ENCODE results near the gene TRAF4. TPM values are rescaled to one million over a fixed set of nuclear protein-coding genes. Genes with fewer than 3 reads are reported as not detected.
A peak's percentile ranks its signal among the peaks of the same experiment; 100 is the strongest.

The TRAF4 gene, protein sequence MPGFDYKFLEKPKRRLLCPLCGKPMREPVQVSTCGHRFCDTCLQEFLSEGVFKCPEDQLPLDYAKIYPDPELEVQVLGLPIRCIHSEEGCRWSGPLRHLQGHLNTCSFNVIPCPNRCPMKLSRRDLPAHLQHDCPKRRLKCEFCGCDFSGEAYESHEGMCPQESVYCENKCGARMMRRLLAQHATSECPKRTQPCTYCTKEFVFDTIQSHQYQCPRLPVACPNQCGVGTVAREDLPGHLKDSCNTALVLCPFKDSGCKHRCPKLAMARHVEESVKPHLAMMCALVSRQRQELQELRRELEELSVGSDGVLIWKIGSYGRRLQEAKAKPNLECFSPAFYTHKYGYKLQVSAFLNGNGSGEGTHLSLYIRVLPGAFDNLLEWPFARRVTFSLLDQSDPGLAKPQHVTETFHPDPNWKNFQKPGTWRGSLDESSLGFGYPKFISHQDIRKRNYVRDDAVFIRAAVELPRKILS
- 99.4 TPM for polyA plus RNA-seq (2012; ENCODE audit: low read depth, missing spikeins)

GRCh38 chr17:28743243-28744103 lies at the start of gene TRAF4:
TRAF4 (plus strand) TSS chr17:28744011; CDS start chr17:28744113, 102 bp downstream.
- TF ChIP-seq PAX5 (IDR thresholded peaks at IDR 0.05; ENCODE audit: insufficient read depth, low read length, severe bottlenecking) (peak; percentile 7), POLR2A (IDR thresholded peaks at IDR 0.05; ENCODE audit: low read depth, low read length) (peak; percentile 90), POU2F2 (IDR thresholded peaks at IDR 0.05; ENCODE audit: low read depth, low read length) (peak; percentile 45; the same call in 1 of the 2 replicates), TAF1 (IDR thresholded peaks at IDR 0.05; ENCODE audit: low read depth, low read length) (peak; percentile 78), SPI1 (IDR thresholded peaks at IDR 0.05; ENCODE audit: low read depth, low read length) (no peak), POLR2AphosphoS5 (IDR thresholded peaks at IDR 0.05; ENCODE audit: low read depth, low read length) (peak; percentile 85)
- DNase-seq (ENCODE audit: insufficient read length, low spot score) (peak; percentile 73), FAIRE-seq (no peak)

DNA sequence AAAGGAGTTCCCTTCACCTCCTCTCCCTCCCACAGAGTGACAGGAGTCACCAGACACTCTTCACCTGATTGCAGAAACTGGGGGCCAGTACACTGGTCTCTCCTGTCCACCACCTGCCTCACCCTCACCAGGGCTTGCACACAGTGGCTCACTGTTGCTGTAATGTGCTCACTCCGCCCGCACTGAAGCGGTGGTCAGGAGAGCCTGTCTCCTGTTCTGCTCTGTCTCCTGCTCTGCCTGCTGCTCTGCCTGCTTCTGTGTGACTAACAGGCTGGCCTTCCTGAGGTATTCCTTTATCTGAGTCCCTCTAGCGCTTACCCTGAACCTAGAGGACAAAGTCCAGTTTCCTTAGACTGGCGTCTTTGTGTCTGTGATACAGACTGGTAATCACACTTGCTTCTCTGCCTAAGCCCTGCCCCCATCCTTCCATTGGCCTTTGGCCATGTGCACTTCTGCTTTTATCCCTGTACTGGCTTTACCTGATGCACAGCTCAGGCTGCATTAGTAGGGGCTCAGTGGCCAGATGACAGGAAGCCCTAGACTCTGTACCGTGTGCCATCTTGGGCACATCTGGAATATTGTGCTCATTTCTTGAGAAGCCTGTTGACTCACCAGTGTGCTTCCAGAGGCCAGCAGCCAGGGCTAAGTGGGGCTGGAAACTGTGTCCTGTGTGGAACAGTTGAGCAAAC lies 45.4 kb upstream of the TRAF4 start:
- DNase-seq (ENCODE audit: insufficient read length, low spot score): no peak
- no peak for FAIRE-seq
- TF ChIP-seq SPI1 (IDR thresholded peaks at IDR 0.05; ENCODE audit: low read depth, low read length) (0 out of 2 replicates have a peak, but pooled peaks have one; percentile 11), POLR2AphosphoS5 (IDR thresholded peaks at IDR 0.05; ENCODE audit: low read depth, low read length) (0 out of 2 replicates have a peak, but pooled peaks have one; percentile 39), POLR2A (IDR thresholded peaks at IDR 0.05; ENCODE audit: low read depth, low read length) (no peak)

- TF ChIP-seq POU2F2 (IDR thresholded peaks at IDR 0.05; ENCODE audit: low read depth, low read length) (no peak), SPI1 (IDR thresholded peaks at IDR 0.05; ENCODE audit: low read depth, low read length) (no peak), POLR2AphosphoS5 (IDR thresholded peaks at IDR 0.05; ENCODE audit: low read depth, low read length) (no peak), TAF1 (IDR thresholded peaks at IDR 0.05; ENCODE audit: low read depth, low read length) (no peak), POLR2A (IDR thresholded peaks at IDR 0.05; ENCODE audit: low read depth, low read length) (no peak), PAX5 (IDR thresholded peaks at IDR 0.05; ENCODE audit: insufficient read depth, low read length, severe bottlenecking) (no peak)
- DNase-seq (ENCODE audit: insufficient read length, low spot score) (no peak), FAIRE-seq (no peak)
These were observed 43.5 kb upstream of the TRAF4 start for GRCh38 chr17:28700278-28700677.

- FAIRE-seq (no peak), DNase-seq (ENCODE audit: insufficient read length, low spot score) (no peak)
- TF ChIP-seq PAX5 (IDR thresholded peaks at IDR 0.05; ENCODE audit: insufficient read depth, low read length, severe bottlenecking) (no peak), POLR2AphosphoS5 (IDR thresholded peaks at IDR 0.05; ENCODE audit: low read depth, low read length) (no peak), SPI1 (IDR thresholded peaks at IDR 0.05; ENCODE audit: low read depth, low read length) (no peak), TAF1 (IDR thresholded peaks at IDR 0.05; ENCODE audit: low read depth, low read length) (no peak), POU2F2 (IDR thresholded peaks at IDR 0.05; ENCODE audit: low read depth, low read length) (no peak), POLR2A (IDR thresholded peaks at IDR 0.05; ENCODE audit: low read depth, low read length) (no peak)
These were observed 42.9 kb upstream of the TRAF4 start for GRCh38 chr17:28700830-28701492.

- TF ChIP-seq POLR2A (IDR thresholded peaks at IDR 0.05; ENCODE audit: low read depth, low read length) (no peak), POLR2AphosphoS5 (IDR thresholded peaks at IDR 0.05; ENCODE audit: low read depth, low read length) (no peak), PAX5 (IDR thresholded peaks at IDR 0.05; ENCODE audit: insufficient read depth, low read length, severe bottlenecking) (no peak), SPI1 (IDR thresholded peaks at IDR 0.05; ENCODE audit: low read depth, low read length) (no peak), POU2F2 (IDR thresholded peaks at IDR 0.05; ENCODE audit: low read depth, low read length) (no peak), TAF1 (IDR thresholded peaks at IDR 0.05; ENCODE audit: low read depth, low read length) (no peak)
- FAIRE-seq (no peak), DNase-seq (ENCODE audit: insufficient read length, low spot score) (no peak)
These were observed 41.6 kb upstream of the TRAF4 start for GRCh38 chr17:28702026-28702751.

DNA sequence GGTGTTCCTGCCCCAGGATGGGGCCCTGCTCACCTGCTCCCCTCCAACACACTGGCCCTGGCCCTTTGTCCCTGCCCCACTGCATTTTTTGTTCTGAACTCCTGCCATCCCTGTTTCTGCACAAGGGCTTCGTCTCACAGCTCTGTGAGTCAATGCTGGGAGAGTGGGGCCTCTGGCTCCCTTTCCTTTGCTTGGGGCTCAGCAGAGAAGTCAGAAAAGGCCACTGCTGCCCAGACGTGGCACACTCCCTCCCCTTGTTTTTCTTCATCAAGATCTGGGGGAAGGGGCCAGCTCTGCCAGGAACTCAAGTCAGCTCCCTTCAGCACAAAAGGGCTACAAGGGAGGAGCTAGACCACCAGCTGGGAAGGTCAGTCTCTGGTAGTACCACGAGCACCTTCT lies 41.1 kb upstream of the TRAF4 start:
- no peak for TF ChIP-seq POLR2AphosphoS5 (IDR thresholded peaks at IDR 0.05; ENCODE audit: low read depth, low read length)
- TF ChIP-seq POU2F2 (IDR thresholded peaks at IDR 0.05; ENCODE audit: low read depth, low read length): no peak
- no peak for TF ChIP-seq TAF1 (IDR thresholded peaks at IDR 0.05; ENCODE audit: low read depth, low read length)
- no peak for TF ChIP-seq POLR2A (IDR thresholded peaks at IDR 0.05; ENCODE audit: low read depth, low read length)
- no peak for TF ChIP-seq SPI1 (IDR thresholded peaks at IDR 0.05; ENCODE audit: low read depth, low read length)
- no peak for TF ChIP-seq PAX5 (IDR thresholded peaks at IDR 0.05; ENCODE audit: insufficient read depth, low read length, severe bottlenecking)
- FAIRE-seq (no peak), DNase-seq (ENCODE audit: insufficient read length, low spot score) (no peak)

GRCh38 chr17:28703552-28704218 lies 40.1 kb upstream of the TRAF4 start:
- no peak for TF ChIP-seq SPI1 (IDR thresholded peaks at IDR 0.05; ENCODE audit: low read depth, low read length)
- TF ChIP-seq PAX5 (IDR thresholded peaks at IDR 0.05; ENCODE audit: insufficient read depth, low read length, severe bottlenecking): no peak
- TF ChIP-seq POU2F2 (IDR thresholded peaks at IDR 0.05; ENCODE audit: low read depth, low read length): no peak
- no peak for TF ChIP-seq POLR2AphosphoS5 (IDR thresholded peaks at IDR 0.05; ENCODE audit: low read depth, low read length)
- TF ChIP-seq TAF1 (IDR thresholded peaks at IDR 0.05; ENCODE audit: low read depth, low read length): no peak
- no peak for TF ChIP-seq POLR2A (IDR thresholded peaks at IDR 0.05; ENCODE audit: low read depth, low read length)
- FAIRE-seq (no peak), DNase-seq (ENCODE audit: insufficient read length, low spot score) (no peak)
